ENCODE measurements around the gene PRPF19. TPM values are rescaled to one million over a fixed set of nuclear protein-coding genes. Genes with fewer than 3 reads are reported as not detected.

Gene PRPF19
- total and polyA plus RNA-seq, 2 of the 4 experiments (the other 2 are of a cell fraction), result 29.8 to 50.4 TPM

- Histone ChIP-seq H3K9me1 (ENCODE audit: insufficient read depth, low read length) (peaks cover 18% of the 10 kb centered on the region), H3K23ac (ENCODE audit: low read depth, low read length) (peak overlapping the region; percentile 38; the same call in 1 of the 2 replicates), H3K79me1 (ENCODE audit: low read depth in 1 of 2, low read length in 2 of 2) (peaks cover 23 to 58% of the 10 kb centered on the region in 2 experiments), H2AK5ac (ENCODE audit: low read depth, low read length) (no peak overlapping the region), H3K4ac (ENCODE audit: low read depth, low read length) (no peak overlapping the region), H2AFZ (replicated peaks; ENCODE audit: low read length, poor library complexity) (no peak overlapping the region), H3K18ac (ENCODE audit: low read depth, low read length) (no peak overlapping the region), H3K4me2 (ENCODE audit: low read depth, low read length) (no peak overlapping the region), H3K4me1 (ENCODE audit: control insufficient read depth, insufficient read depth, low read length) (peaks cover 7% of the 10 kb centered on the region), H3K56ac (ENCODE audit: extremely low read depth, insufficient read depth, low read length) (no peak overlapping the region), H3K36me3 (ENCODE audit: control insufficient read depth, insufficient read depth, low read length) (peaks cover 23% of the 10 kb centered on the region), H2BK120ac (ENCODE audit: low read depth, low read length) (no peak overlapping the region), H4K5ac (ENCODE audit: low read depth, low read length) (no peak overlapping the region), H3K27ac (ENCODE audit: insufficient read depth, low read length) (no peak overlapping the region), H4K20me1 (ENCODE audit: insufficient read depth, low read length) (peaks cover 14% of the 10 kb centered on the region; the same call in 1 of the 2 replicates), H3K9me3 (ENCODE audit: control insufficient read depth, insufficient read depth, low read length) (no peaks in the 10 kb centered on the region), H3K4me3 (ENCODE audit: insufficient read depth, low read depth, low read length) (no peak overlapping the region), H2BK20ac (ENCODE audit: low read depth, low read length) (no peak overlapping the region), H3K27me3 (ENCODE audit: control insufficient read depth, insufficient read depth, low read length) (no peaks in the 10 kb centered on the region), H3K9ac (ENCODE audit: low read depth, low read length) (no peak overlapping the region), H3K14ac (replicated peaks; ENCODE audit: low read depth, low read length) (no peak overlapping the region), H2BK15ac (ENCODE audit: low read depth, low read length) (no peak overlapping the region), H4K8ac (ENCODE audit: low read depth in 2 of 2, low read length in 2 of 2) (no peak overlapping the region), H4K91ac (ENCODE audit: insufficient read depth, low read depth, low read length) (no peak overlapping the region), H2AK9ac (replicated peaks; ENCODE audit: low read depth, low read length, poor library complexity) (no peak overlapping the region), H2BK5ac (ENCODE audit: low read depth, low read length, poor library complexity, severe bottlenecking) (no peak overlapping the region)
- DNase-seq (no peak), ATAC-seq (ENCODE audit: low read depth) (no peak)
- in situ Hi-C loops (cut with MboI; ENCODE audit: low sequenced_read_pairs), result loop anchor here (25.0 kb wide), 1 partner anchor 1330 kb away; no protein-coding TSS in a partner anchor
- ChIA-PET POLR2A (ENCODE audit: unreplicated experiment) (no interaction called here), CTCF (no interaction called here)
- no TSS peak for BruUV-seq (replicated peaks)
- TF ChIP-seq, protein P1, sequence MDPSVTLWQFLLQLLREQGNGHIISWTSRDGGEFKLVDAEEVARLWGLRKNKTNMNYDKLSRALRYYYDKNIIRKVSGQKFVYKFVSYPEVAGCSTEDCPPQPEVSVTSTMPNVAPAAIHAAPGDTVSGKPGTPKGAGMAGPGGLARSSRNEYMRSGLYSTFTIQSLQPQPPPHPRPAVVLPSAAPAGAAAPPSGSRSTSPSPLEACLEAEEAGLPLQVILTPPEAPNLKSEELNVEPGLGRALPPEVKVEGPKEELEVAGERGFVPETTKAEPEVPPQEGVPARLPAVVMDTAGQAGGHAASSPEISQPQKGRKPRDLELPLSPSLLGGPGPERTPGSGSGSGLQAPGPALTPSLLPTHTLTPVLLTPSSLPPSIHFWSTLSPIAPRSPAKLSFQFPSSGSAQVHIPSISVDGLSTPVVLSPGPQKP (IDR thresholded peaks at IDR 0.05; ENCODE audit: borderline replicate concordance, low read depth, low read length), result no peak
- TF ChIP-seq RCOR1 (IDR thresholded peaks at IDR 0.05; ENCODE audit: insufficient replicate concordance, low read length) (no peak), NFE2L2 (IDR thresholded peaks at IDR 0.05; ENCODE audit: low read depth, low read length) (no peak), CEBPB (IDR thresholded peaks at IDR 0.05; ENCODE audit: low read depth, low read length) (no peak), POLR2A (IDR thresholded peaks at IDR 0.05; ENCODE audit: low read depth, low read length) (no peak), MAZ (IDR thresholded peaks at IDR 0.05; ENCODE audit: borderline replicate concordance, low read depth, low read length) (no peak), MXI1 (IDR thresholded peaks at IDR 0.05; ENCODE audit: borderline replicate concordance, low read depth, low read length) (no peak), FOS (IDR thresholded peaks at IDR 0.05; ENCODE audit: low read depth, low read length) (no peak), USF2 (IDR thresholded peaks at IDR 0.05; ENCODE audit: low read depth, low read length) (no peak), RAD21 (IDR thresholded peaks at IDR 0.05; ENCODE audit: low read length) (no peak), CHD1 (IDR thresholded peaks at IDR 0.05; ENCODE audit: low read depth, low read length) (no peak), CTCF (conservative IDR thresholded peaks at IDR 0.05; ENCODE audit: low read depth, low read length) (no peak), MAFK (IDR thresholded peaks at IDR 0.05; ENCODE audit: low read depth, low read length) (no peak)
- intact Hi-C loops (cut with micrococcal nuclease), result no loop called here
- no CpG with 5 or more reads among the region's 1 CpG for WGBS, 2 experiments (ENCODE audit: extremely low coverage in 2 of 2, insufficient read length in 1 of 2)
- dilution Hi-C loops (cut with HindIII; ENCODE audit: low sequenced_read_pairs, unreplicated experiment), result no loop called here
These were observed 10.9 kb upstream of the PRPF19 start for GRCh38 chr11:60917267-60917666.
